Esophagus squamous epithelium (tissue), 5 donors: ENCODE measurements around the gene MAD1L1. TPM values are rescaled to one million over a fixed set of nuclear protein-coding genes. Genes with fewer than 3 reads are reported as not detected.

ENCODE experiments used
- DNase-seq: peaks from one replicate; lab custom pipeline; 2025; lab: John Stamatoyannopoulos, UW
- H3K27ac ChIP-seq, 4 donors: fragments of 200-600 bp; sonication (generic); one replicate each; pipeline ENCODE4 v1.5.1; 2016 to 2019; ENCODE audit warnings: mild to moderate bottlenecking in 1 of 4
- H3K27me3 ChIP-seq, 4 donors: fragments of 200-600 bp; sonication (generic); 1 replicate in 3 of 4; 2 replicates in 1 of 4; pipeline versions ENCODE4 v1.5.1 to v1.6.0; 2017 to 2021; ENCODE audit warnings: antibody characterized with exemption in 1 of 4
- H3K36me3 ChIP-seq, 3 donors: fragments of 200-600 bp; sonication (generic); one replicate each; pipeline ENCODE4 v1.5.1; 2016 to 2019
- H3K4me1 ChIP-seq, 3 donors: fragments of 200-600 bp; sonication (generic); one replicate each; pipeline ENCODE4 v1.5.1; 2017 to 2019
- H3K4me3 ChIP-seq, 4 donors: fragments of 200-600 bp; sonication (generic); 1 replicate in 3 of 4; 2 replicates in 1 of 4; pipeline ENCODE4 v1.5.1; 2016 to 2019; ENCODE audit warnings: mild to moderate bottlenecking in 2 of 4, moderate library complexity in 1 of 4
- H3K9me3 ChIP-seq, 3 donors: fragments of 200-600 bp; sonication (generic); one replicate each; pipeline ENCODE4 v1.5.1; 2016 to 2019
- CTCF ChIP-seq, 6 experiments: fragments of 450-650 bp in 4 of 6; fragments of 200-600 bp in 2 of 6; sonication (generic) in 2 of 6; IDR thresholded peaks; one replicate each; pipeline ENCODE4 v1.5.1; 2016 to 2019; ENCODE audit warnings: antibody characterized with exemption in 6 of 6, mild to moderate bottlenecking in 4 of 6, moderate library complexity in 4 of 6
- POLR2A ChIP-seq, 4 donors: fragments of 450-650 bp; IDR thresholded peaks; one replicate each; pipeline ENCODE4 v1.6.1; 2017; ENCODE audit warnings: antibody characterized with exemption in 4 of 4, mild to moderate bottlenecking in 4 of 4, moderate library complexity in 3 of 4
- WGBS, 2 donors: methylation state at CpG; one replicate each; pipeline ENCODE4 v1.1.5; 2018; 5-methylcytosine and 5-hydroxymethylcytosine counted together
- intact Hi-C: fragments of 100-400 bp; cut with DNase I; formaldehyde crosslinking; loops from one replicate; pipeline ENCODE4 v1.15.0; 2022
- total RNA-seq, 4 donors: library from RNA; depleted of rRNA; stranded (reverse); fragments of >200 nt; gene quantifications; one replicate each; pipeline ENCODE4 v1.1.0, GENCODE V29; 2016
- donor health status: DM: yes; HTN: yes; CAD: no.

MAD1L1 gene
- total RNA-seq, 4 donors from 2014 or later = 16.6 to 40.4 (median 30.2) TPM

- Histone ChIP-seq H3K4me3 (no peak overlapping the region), H3K36me3 (peaks cover 0 to 91% (median 14%) of the 10 kb centered on the region in 3 donors), H3K9me3 (no peaks in the 10 kb centered on the region), H3K27ac (no peak overlapping the region), H3K4me1 (no peaks in the 10 kb centered on the region), H3K27me3 (no peaks in the 10 kb centered on the region)
- DNase-seq = no peak
- intact Hi-C loops = no loop called here
- no peak for TF ChIP-seq POLR2A (IDR thresholded peaks at IDR 0.05)
- TF ChIP-seq CTCF (IDR thresholded peaks at IDR 0.05) = no peak
- WGBS, 2 donors = 62 to 79% methylated on average over 9 to 11 of the region's 13 CpGs
Observed at GRCh38 chr7:2203766-2204300, 28.9 kb downstream of the MAD1L1 start.

DNA sequence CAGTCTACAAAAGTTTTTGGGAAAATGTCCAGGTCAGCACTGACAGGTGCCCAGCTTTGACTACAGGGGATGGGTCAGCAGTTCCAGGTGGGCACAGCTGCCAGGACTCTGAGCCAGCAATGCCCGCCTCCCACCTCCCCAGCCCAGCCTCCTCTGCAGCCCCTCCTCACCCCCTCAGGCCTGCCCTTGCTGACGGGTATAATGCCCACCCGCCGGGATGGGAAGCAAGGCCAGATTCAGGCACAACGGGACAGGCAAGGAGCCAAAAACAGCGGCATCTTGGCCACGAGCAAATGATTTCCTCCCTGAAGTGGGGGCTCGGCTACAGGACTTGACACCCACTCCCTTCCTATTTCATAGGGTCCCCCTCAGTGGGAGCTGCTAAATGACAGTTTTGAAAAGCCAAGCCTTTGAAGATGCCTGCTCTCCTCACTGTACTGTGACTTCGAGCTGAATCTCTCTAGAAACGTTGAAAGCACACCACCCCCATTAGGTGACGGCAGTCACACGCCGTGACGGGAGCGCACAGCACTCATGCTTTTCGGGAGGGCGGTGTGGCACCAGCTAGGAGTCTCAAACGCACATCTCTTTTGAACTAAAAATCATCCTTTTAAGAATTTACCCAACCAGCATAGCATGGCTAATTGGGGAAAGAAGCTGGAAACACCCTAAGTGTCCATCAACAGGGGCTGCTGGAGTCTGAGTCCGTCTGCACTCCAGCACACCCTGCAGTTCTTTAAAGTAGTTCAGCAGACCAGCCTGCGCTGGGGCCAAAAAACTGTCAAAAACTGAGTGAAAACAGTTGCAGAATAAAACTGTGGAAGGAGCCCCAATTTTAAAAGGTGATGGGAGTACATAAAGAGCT, 29.6 kb downstream of the MAD1L1 start:
- Histone ChIP-seq H3K4me3 (no peak overlapping the region), H3K27me3 (no peaks in the 10 kb centered on the region), H3K9me3 (no peaks in the 10 kb centered on the region), H3K4me1 (no peaks in the 10 kb centered on the region), H3K27ac (no peak overlapping the region), H3K36me3 (peaks cover 0 to 91% (median 14%) of the 10 kb centered on the region in 3 donors)
- intact Hi-C loops = no loop called here
- TF ChIP-seq CTCF (IDR thresholded peaks at IDR 0.05) (no peak), POLR2A (IDR thresholded peaks at IDR 0.05) (no peak)
- DNase-seq = no peak
- 78 to 88% methylated on average over 11 to 14 of the region's 20 CpGs for WGBS, 2 donors

DNA sequence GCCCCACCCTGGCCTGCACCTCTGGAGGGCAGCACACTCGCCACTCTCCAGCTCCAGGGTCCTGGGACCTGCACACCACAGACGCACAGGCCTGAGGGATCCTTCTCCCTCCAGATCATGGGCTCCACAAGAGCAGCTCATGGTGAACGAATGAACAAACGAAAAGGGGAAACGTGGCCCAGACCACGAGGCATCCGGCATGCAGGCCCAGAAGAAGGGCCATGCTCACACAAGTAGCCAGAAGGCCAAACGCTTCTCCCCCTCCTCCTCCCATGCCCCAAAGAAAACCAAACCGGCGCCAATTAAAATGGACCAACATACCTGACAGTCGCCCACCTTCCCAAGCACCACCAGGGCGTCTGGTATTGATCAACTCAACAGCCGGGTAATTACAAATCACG, 30.4 kb downstream of the MAD1L1 start:
- TF ChIP-seq CTCF (IDR thresholded peaks at IDR 0.05) (no peak), POLR2A (IDR thresholded peaks at IDR 0.05) (no peak)
- peaks cover 0 to 85% (median 9%) of the 10 kb centered on the region in 3 donors for H3K36me3 ChIP-seq
- intact Hi-C loops = no loop called here
- H3K9me3 ChIP-seq = no peaks in the 10 kb centered on the region
- no peak overlapping the region for H3K4me3 ChIP-seq
- no peaks in the 10 kb centered on the region for H3K4me1 ChIP-seq
- no peak for DNase-seq
- H3K27me3 ChIP-seq = no peaks in the 10 kb centered on the region
- WGBS, 2 donors = 100% methylated on average over 2 to 4 of the region's 14 CpGs
- no peak overlapping the region for H3K27ac ChIP-seq

DNA sequence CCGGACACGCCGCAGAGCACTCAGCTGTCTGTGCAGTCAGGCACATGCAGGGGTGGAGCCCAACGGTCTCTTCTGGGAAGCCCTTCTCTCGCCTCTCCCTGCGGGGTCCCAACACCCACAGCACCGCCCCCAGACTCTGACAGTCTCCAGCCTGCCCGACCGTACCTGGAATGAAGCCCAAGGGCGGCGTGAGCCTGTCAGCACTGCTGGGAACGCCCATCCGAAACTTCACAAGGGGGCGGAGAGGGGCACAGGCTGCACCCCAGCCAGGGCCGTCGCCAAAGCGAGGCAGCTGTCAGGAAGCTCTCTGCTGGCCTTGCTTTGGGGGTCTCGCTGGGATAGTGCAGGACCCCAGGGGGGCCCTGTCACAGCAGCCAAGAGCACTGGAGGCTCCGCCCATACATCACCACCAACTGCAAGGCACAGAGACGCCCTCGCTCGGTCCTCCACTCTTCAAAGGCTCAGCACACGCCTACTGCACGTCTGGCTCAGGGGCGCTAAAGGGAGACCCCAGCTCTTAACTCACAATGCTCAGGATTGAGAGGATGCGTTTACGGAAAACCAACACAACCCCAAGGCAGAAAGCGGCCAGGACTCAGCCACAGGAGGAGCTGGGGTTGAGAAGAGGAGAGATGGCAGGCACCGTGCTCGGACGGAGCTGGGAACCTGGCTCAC, 30.9 kb downstream of the MAD1L1 start:
- no peak for TF ChIP-seq POLR2A (IDR thresholded peaks at IDR 0.05)
- peaks cover 0 to 83% (median 9%) of the 10 kb centered on the region in 3 donors for H3K36me3 ChIP-seq
- H3K4me1 ChIP-seq = no peaks in the 10 kb centered on the region
- no peaks in the 10 kb centered on the region for H3K27me3 ChIP-seq
- H3K9me3 ChIP-seq = no peaks in the 10 kb centered on the region
- intact Hi-C loops = no loop called here
- no peak overlapping the region for H3K27ac ChIP-seq
- H3K4me3 ChIP-seq = no peak overlapping the region
- DNase-seq = no peak
- WGBS, 2 donors = 70 to 88% methylated on average over 9 to 14 of the region's 31 CpGs

DNA sequence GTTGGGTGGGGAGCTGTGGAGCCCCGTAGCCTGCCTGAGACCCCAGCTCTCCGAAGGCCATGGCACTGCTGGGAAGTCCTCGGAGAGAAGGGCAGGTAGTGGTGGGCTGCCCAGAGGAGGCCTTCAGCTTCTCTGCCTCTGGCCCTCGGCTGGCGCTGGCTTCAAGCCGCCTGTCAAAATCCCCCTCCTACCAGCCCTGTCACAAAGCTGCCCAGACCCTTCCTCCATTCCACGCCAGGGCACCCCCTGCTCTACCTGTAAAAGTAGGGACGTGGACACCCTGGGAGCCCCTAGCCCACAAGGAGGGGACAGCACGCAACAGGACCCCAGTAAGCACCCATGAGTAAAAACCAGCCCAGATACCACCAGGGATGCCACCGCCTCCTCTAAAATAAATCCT, 31.6 kb downstream of the MAD1L1 start:
- DNase-seq = no peak
- intact Hi-C loops = no loop called here
- Histone ChIP-seq H3K4me1 (peaks cover 0 to 4% (median under 1%) of the 10 kb centered on the region in 3 donors), H3K27ac (no peak overlapping the region), H3K4me3 (no peak overlapping the region), H3K9me3 (no peaks in the 10 kb centered on the region), H3K36me3 (peaks cover 0 to 83% (median 9%) of the 10 kb centered on the region in 3 donors), H3K27me3 (no peaks in the 10 kb centered on the region)
- 95% methylated on average over 4 of the region's 10 CpGs; no CpG with 5 or more reads in 1 of the 2 donors for WGBS, 2 donors
- TF ChIP-seq CTCF (IDR thresholded peaks at IDR 0.05) = no peak
